Suppressor macrophage treated with lipopolysaccharide for 1 hour (primary cell): ENCODE data around the gene ZNF813.
"Not testable (repeated sequence)": the region's sequence is repeated elsewhere in the genome, so short reads cannot be mapped to it uniquely, and the experiment has no call there.

Experiments used
- DNase-seq, 3 donors: peaks; one replicate each; pipeline ENCODE4 v3.0.0-alpha.2; 2020 to 2022

The ZNF813 gene

DNA sequence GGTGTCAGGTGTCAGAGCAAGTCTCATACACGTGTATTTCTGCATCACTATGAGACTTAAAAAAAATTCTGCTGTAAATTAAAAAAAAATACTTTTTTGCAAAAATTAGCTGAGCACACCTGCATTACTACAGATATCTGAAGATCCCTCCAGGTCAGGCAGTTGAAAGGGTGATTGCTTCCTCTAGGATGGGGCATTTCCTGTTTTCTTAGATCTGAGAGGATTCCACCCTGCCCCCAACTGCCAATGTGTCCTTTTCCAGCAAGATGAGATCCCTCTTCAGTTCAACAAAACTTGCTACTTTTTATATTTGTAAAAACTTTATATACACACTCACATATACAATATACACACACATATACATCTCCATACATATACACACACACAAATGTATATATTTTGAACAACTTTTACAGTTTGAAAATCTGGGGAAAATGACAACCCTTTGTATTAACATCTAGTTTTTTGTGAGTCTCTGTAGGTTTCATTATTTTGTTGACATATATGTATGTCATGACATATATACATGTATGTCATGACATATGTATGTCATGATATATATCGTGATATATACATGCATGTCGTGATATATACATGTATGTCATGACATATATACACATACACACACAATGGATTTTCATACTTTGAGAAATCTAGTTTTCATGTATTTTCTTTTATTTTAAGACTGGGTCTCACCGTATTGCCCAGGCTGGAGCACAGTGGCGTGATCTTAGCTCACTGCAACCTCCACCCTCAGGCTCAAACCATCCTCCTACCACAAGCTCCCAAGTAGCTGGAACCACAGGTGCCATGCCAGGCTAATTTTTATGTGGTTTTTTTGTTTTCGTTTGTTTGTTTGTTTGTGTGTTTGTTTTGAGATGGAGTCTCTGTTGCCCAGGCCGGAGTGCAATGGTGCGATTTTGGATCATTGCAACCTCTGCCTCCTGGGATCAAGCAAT, 17.8 kb downstream of the ZNF813 start:
- no peak for DNase-seq

DNA sequence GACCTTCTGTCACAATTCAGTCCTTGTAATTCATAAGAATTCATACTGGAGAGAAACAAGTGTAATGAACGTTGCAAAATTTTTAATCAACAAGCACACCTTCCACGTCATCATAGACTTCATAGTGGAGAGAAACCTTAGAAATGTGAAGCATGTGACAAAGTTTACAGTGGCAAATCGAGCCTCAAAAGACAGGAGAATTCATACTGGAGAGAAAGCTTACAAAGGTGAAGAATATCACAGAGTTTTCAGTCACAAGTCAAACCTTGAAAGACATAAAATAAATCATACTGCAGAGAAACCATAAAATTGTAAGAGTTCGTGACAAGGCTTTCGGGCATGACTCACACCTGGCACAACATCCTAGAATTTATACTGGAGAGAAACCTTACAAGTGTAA, 24.6 kb downstream of the ZNF813 start:
- DNase-seq: no peak

DNA sequence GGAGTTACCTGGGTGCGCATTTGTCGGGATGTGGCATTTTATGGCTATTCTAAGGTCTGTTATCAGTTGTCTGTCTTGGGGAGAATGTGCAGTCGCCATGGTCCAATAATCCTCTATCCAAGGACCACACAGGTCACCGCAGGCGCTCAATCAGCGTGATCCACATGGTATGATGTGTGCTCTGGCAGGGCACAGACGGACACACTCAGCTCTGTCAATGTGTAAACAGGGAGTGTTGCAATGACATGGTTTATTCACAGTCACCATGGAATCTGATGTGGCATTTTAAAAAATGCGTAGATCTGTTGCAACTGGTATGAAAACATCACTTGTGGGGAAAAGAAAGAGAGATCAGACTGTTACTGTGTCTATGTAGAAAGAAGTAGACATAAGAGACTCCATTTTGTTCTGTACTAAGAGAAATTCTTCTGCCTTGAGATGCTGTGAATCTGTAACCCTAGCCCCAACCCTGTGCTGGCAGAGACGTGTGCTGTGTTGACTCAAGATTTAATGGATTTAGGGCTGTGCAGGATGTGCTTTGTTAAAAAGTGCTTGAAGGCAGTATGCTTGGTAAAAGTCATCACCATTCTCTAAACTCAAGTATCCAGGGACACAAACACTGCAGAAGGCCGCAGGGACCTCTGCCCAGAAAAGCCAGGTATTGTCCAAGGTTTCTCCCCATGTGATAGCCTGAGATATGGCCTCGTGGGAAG, 29.9 kb downstream of the ZNF813 start:
- not testable (repeated sequence) for DNase-seq

DNA sequence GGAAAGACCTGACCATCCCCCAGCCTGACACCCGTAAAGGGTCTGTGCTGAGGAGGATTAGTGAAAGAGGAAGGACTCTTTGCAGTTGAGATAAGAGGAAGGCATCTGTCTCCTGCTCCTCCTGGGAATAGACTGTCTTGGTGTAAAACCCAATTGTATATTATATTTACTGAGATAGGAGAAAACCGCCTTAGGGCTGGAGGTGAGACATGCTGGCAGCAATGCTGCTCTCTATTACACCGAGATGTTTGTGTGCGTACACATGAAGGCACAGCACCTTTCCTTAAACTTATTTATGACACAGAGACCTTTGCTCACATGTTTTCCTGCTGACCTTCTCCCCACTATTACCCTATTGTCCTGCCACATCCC, 30.5 kb downstream of the ZNF813 start:
- DNase-seq: not testable (repeated sequence)

DNA sequence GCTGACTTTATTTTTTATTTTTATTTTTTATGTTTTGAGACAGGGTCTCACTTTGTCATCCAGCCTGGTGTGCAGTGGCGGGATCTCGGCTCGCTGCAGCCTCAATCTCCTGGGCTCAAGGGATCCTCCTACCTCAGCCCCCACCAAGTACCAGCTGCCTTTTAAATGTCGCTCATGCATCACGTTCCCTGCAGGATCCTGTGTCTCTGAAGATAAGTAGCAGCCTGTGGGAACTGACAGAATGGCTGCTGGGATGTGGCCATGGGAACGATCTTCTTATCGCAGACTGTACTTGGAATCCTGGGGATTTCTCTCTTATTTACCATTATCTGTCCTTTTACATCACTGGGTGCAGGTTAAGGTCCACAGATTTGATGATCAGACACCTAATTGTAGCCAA, 35.6 kb downstream of the ZNF813 start:
- DNase-seq: not testable (repeated sequence)

DNA sequence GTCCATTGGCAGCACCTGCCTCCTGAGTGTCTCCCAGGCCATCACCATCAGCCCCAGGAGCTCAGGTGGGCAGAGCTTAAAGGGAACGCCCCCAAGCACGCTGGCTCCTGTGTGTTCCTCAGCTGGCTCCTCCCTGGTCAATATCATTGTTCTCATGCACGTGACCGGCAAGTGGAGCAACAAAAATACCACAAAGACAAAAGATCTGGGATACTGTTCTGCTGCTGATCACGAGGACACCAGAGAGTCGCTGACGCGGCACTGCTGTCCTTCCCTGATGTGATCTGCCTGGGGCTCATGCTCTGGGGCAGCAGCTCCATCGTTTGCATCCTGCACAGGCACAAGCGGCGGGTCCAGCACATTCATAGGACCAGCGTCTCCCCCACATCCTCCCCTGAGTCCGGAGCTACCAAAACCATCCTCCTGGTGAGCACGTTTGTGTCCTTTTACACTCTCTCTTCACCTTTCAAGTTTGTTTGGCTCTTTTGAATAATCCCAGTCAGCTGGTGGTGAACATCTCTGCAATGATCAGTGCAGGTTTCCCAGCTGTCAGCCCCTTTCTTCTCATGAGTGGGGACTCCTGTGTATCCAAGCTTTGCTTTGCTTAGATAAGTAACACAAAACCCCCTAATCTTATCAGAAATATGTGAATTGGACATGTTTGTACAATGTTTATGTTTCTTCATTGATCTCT, 36.3 kb downstream of the ZNF813 start:
- DNase-seq: peak in 1 of 3 donors; percentile 4

DNA sequence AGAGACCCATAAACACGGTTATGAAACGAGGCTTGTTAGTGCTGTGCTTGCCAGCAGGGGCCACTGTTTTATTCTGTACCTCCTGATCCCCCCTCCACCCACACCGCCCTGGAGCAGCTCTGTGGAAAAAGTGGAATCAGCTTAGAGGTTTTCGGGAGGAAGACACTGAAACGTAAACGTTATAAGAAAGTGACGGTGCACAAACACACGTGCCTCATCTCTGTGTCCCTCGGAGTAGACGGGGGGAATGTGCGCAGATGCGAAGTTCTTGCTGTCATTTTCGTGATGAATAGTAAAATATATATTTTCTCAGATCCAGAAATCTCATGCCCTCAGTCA, 36.8 kb downstream of the ZNF813 start:
- not testable (repeated sequence) for DNase-seq

DNA sequence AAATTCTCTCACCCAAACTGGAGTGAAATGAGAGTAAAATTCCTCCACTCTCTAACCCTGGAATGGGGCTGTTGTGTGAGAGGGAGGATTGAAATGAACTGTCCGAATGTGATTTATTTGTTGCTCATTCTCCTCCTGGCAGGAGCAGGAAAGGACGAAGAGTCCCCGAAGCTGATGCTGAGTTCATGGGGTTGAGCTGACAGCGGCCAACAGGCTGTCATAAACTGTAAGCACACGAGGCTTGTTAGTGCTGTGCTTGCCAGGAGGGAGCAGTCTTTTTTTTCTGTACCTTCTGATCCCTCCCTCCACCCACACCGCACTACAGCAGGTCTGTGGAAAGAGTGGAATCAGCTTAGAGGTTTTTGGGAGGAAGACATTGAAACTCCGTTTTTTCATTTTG, 37.4 kb downstream of the ZNF813 start:
- DNase-seq: no peak

DNA sequence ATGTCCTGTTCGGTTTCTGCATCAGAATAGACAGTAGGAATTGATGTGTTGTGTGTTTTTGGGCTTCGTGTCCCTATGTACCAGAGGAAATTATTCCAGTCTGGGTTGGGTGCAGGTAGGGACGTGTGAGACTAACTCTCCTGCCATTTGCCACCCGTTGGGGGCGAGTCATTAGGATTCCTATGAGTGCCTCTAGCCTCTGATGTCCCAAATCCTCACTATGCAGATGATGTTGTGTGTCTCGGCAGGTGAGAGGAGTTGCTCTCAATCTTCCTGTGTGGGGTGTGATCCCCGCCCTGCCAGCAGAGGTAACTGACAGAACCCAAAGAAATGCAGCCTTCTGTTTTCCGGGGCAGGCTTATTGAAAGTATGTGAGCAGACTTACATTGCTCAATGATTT, 39.2 kb downstream of the ZNF813 start:
- DNase-seq: no peak

DNA sequence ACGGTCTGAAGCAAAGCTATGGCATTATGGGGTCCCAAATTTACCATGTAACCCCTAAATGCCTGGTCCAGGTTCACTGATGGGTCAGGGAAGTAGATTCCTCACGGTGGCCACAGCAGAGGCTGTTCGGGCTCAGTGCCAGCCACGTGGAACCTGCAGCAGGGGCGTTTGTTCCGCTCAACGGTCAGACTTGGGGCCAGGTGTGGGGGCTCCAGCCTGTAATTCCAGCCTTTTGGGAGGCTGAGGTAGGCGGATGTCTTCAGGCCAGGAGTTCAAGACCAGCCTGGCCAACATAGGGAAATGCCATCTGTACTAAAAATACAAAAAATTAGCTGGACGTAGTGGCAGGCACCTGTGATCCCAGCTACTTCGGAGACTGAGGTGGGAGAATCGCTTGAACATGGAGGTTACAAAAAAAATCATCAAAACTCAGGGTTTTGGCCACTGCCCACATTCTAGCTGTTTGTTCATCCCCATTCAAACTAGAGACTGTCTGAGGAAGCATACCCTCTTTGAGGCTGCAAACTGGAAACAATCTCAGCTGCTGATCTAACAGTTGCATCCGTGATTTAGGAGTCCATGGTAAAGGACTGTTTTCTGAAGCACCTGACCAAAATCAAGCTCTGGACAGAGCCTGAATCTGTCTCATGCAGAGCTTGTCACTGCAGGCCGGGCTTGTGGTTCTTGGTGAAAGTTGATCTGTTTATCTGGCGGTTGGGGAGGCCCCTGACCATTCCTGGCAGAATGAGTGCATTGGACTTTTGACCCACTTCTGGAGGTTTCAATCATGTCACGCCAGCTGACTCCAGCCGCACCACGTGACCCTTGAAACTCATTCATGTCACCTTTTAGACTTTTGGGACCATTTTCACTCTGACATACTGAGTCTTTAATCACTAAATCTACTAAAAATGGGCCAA, 40.2 kb downstream of the ZNF813 start:
- DNase-seq: no peak

DNA sequence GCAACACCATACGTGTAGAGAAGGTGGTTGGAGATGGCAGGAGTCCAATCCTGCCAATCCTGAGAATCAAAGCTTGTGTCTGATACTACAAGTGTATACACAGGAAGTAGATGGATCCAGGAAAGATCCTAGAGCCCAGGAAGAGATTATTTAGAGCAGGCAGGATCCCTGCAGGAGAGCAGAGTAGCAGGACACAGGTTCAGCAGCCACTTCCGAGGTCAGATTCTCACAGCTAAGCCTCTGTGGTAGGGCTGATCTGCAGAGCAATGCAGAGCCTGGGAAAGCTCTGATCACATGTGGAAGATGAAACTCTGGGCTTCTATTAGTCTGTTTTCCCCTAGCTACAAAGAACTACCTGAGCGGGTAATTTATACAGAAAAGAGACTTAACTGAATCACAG, 41.9 kb downstream of the ZNF813 start:
- no peak for DNase-seq

DNA sequence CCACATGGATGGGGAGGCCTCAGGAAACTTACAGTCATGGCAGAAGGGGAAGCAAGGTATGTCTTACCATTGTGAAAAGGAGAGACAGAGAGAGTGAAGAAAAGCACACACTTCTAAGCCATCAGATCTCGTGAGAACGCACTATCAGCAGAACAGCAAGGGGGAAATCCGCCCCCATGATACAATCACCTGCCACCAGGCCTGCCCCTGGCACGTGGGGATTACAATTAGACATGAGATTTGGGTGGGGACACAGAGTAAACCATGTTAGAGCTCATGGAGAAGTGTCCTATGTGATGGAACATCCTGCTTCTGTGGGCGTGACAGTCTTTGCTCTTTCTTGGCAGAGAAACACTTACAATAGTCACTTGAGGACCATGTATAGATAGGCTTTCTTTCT, 42.3 kb downstream of the ZNF813 start:
- no peak for DNase-seq

DNA sequence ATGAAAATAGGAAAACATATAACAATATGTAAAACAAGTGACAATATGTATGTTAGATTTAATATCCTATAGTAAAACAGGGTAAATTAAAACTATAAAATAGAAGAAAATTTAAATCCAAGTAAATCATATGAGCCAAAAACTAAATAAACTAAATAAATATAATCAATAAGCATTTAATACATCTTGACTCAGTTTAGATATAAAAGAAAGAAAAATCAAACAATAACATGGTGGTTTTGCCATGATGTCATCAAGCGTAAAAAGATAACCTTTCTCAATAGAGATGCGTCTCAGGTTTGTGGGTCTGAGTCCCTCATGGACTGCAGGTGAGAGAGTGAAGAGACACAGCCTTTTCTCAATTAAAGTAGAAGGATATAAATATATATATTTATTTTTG, 43.8 kb downstream of the ZNF813 start:
- DNase-seq: no peak

DNA sequence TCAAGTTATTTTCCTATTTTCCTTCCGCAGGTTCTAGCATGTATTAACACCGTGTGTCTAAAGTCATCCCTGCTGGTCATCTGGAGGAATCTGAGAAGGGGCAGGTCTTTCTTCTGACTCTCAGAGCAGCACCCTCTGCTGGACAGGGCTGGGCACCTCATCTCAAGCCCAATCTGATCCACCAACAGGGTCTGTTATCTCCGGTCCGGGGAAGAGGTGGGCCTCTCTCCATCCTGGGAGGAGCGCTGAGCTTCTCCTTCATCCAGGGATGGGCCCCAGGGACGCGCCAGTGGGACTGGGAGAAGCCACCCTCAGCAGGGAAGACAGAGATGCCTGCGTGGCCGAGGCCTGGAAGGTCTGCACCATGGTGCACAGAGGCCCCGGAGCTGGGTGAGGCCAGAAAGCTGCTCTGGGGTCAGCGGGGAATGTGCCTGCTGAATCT, 44.4 kb downstream of the ZNF813 start:
- peak; percentile 63 to 79 (median 77) for DNase-seq

DNA sequence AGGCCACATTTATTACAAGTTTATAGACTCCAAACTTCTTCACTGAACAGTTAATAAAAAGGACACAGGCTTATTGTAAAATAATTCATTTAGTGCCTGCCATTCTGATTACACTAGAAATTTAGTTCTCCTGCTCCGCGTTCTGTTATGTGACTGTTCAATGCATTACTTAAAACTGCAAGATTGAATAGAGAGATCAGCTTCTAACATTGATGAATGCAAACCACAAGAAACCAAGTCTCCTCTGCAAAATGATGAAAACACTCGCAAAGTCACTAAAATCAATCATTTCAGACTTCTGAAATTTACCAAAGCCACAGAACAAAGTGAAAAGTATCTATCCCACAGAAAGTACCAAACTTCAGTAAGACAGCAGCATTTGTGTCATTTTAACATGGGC, 47.5 kb downstream of the ZNF813 start:
- not testable (repeated sequence) for DNase-seq

DNA sequence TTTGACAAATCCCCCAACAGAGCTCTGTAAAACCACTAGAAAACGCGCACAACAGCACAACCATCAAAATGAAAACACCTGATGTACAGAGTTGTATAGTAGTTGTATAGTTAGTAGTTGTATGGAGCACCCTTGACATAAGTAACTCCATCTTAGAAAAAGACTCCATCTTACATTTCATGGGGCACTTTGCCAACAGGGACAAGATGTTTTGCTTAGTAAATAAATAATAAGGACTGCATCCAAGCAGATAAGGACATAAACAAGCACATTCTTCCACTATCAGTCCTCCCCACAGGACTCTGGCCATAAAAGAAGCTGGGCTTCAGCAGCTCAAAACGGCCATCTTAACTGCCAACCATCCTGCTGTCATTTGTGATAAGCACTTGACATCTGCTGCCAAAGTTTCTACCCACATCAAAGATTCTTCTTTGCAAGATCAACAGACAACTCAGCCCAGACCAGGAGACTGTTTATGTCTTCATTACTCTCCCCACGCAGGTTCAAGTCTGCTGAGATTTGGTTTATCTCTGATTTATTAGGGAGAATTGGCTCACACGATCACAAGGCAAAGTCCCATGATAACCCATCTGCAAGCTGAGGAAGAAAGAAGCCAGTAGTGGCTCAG, 49.7 kb downstream of the ZNF813 start:
- DNase-seq: no peak

DNA sequence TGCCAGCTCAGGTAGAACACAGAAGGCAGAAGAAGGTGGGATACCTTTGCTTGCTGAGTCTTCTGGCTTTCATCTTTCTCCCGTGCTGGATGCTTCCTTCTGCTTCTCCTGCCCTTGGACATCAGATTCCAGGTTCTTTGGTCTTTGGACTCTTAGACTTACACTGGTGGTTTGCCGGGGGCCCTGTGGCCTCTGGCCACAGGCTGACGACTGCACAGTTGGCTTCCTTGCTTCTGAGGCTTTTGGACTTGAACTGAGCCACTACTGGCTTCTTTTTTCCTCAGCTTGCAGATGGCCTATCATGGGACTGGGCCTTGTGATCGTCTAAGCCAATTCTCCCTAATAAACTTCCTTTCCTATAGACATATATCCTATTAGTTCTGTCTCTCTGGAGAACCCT, 50.6 kb downstream of the ZNF813 start:
- no peak for DNase-seq

DNA sequence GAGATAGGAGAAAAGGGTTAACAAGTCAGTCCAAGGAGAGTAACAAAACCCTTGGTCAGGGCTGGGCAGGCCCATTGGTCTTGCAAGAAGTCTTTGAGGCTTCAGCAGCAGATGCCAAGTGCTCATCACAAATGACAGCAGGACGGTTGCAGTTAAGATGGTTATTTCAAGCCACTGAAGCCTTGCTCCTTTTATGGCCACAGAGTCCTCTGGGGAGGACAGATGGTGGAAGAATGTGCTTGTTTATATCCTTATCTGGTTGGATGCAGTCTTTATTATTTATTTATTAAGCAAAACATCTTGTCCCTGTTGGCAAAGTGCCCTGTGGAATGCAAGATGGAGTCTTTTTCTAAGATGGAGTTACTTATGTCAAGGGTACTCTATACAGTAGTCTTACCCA, 51.2 kb downstream of the ZNF813 start:
- DNase-seq: no peak

DNA sequence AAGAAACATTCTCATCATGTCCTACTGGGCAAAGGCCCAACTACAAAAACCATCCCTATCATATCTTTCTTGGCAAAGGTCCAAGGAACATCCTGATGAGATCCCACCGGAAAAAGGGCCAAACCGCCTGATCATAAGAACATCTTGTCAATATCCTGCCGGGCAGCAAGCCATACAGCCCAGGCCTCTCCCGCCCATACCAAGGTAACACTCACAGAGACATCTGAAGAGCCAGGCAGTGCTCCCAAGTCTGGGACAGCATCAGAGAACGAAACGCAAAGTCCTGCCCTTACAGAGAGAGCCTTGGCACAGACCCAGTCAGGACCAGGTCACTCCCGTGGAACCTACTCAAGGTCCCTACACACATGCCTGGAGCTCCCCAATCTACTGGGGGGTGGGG, 51.9 kb downstream of the ZNF813 start:
- no peak for DNase-seq

DNA sequence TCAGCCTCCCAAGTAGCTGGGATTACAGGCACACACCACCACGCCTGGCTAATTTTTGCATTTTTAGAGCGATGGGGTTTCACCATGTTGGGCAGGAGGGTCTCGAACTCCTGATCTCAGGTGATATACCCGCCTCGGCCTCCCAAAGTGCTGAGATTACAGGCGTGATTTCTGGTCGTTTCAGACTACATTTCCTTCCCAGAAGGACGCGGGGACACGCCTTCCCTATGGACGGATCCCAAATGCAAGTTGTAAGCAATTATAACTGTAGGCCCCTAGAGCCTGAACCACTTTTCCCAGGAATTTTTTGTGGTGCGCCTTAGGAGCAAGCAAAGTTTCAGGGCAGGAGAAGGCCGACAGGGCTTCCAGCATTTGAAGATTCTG, 52.6 kb downstream of the ZNF813 start:
- no peak for DNase-seq

DNA sequence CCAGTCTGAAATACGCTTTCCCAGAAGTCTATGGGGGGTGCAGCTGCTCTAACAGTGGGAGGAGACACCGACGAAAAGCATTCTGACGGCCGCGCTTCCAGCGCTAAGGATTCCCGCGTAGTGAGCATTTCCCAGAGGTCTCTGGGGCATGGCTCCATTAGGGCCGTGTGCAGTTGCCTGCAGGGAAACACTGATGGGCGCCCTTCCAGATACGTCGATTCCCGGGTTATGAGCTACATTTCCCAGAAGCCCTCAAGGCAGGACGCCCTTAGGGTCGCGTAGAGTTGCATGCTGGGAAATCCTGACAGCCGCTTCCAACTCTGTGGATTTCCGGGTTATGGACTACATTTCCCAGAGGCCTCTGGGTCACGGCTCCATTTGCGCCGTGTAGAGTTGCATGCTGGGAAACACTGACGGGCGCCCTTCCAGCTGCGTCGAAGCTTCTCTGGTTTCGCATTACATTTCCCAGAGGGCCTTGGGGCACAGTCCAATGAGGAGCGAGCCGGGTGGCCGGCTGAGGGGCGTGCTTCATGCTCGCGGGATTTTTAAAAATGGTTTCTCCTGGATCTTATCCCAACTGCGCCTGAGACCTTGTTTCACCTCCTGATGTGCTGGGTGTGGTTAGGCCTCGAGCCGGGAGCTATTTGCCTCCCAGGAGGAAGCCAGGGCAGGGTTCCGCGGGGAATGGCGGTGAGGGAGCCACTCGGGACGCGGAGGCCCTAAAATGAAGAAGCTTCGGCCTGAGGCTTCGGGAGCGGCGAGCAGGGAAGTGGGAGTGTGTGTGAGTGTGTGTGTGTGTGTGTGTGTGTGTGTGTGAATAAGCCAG, 53.2 kb downstream of the ZNF813 start:
- DNase-seq: peak; percentile 95 to 96 (median 96)
